Breast epithelium (tissue), 4 donors: ENCODE results near the gene CLCNKA. TPM values are rescaled to one million over a fixed set of nuclear protein-coding genes. Genes with fewer than 3 reads are reported as not detected.
A peak's percentile ranks its signal among the peaks of the same experiment; 100 is the strongest.

Source experiments
- DNase-seq, 2 donors: peaks; one replicate each; pipeline ENCODE4 v3.0.0-alpha.2; 2019; ENCODE audit warnings: low spot score in 2 of 2
- H3K27ac ChIP-seq, 2 donors: fragments of 200-600 bp; sonication (generic) in 1 of 2; one replicate each; pipeline ENCODE4 v1.5.1; 2016 to 2019; ENCODE audit warnings: mild to moderate bottlenecking in 1 of 2
- H3K27me3 ChIP-seq, 2 donors: fragments of 200-600 bp; sonication (generic) in 1 of 2; one replicate each; pipeline versions ENCODE4 v1.5.1 to v1.6.0; 2017 to 2019; ENCODE audit warnings: control low read depth in 1 of 2, mild to moderate bottlenecking in 1 of 2
- H3K36me3 ChIP-seq: fragments of 200-600 bp; one replicate; pipeline ENCODE4 v1.5.1; 2019
- H3K4me1 ChIP-seq, 2 donors: fragments of 200-600 bp; sonication (generic); one replicate each; pipeline ENCODE4 v1.5.1; 2016 to 2019; ENCODE audit warnings: control low read depth in 1 of 2
- H3K4me3 ChIP-seq, 3 donors: fragments of 200-600 bp; sonication (generic); 1 replicate in 2 of 3; 2 replicates in 1 of 3; pipeline ENCODE4 v1.5.1; 2016 to 2019; ENCODE audit warnings: mild to moderate bottlenecking in 3 of 3, moderate library complexity in 2 of 3
- H3K9me3 ChIP-seq, 2 donors: fragments of 200-600 bp; sonication (generic) in 1 of 2; one replicate each; pipeline ENCODE4 v1.5.1; 2016 to 2019; ENCODE audit warnings: control low read depth in 1 of 2
- CTCF ChIP-seq, 3 donors: fragments of 450-650 bp; IDR thresholded peaks; one replicate each; pipeline ENCODE4 v1.5.1; 2016 to 2017; ENCODE audit warnings: antibody characterized with exemption in 3 of 3, mild to moderate bottlenecking in 3 of 3, moderate library complexity in 3 of 3
- POLR2A ChIP-seq: fragments of 450-650 bp; IDR thresholded peaks from one replicate; pipeline ENCODE4 v1.6.1; 2016; ENCODE audit warnings: antibody characterized with exemption, mild to moderate bottlenecking, moderate library complexity
- POLR2AphosphoS5 ChIP-seq, 3 donors: sonication (generic); formaldehyde crosslinking; IDR thresholded peaks; one replicate each; pipeline ENCODE4 v1.6.1; 2017; ENCODE audit warnings: antibody characterized with exemption in 3 of 3
- intact Hi-C: fragments of 100-400 bp; cut with DNase I; formaldehyde crosslinking; loops from one replicate; pipeline ENCODE4 v1.15.1; 2023; ENCODE audit warnings: low total_unique reads
- total RNA-seq, 3 donors: library from RNA; depleted of rRNA; stranded (reverse); fragments of >200 nt; gene quantifications; one replicate each; pipeline ENCODE4 v1.1.0, GENCODE V29; 2016

Gene CLCNKA
- total RNA-seq: 1 to 10 TPM in 1 of 3 donors, under 1 TPM in 2; 0.33 to 1.1 (median 0.73) TPM

GRCh38 chr1:16021681-16022080, at the start of gene CLCNKA:
Gene CLCNKA (plus strand): TSS chr1:16022036. CDS start chr1:16022620, 584 bp downstream.
- Histone ChIP-seq H3K27ac (no peak within 1 kb of the TSS), H3K4me1 (peaks cover 9 to 11% of the 10 kb centered on the region in 2 donors), H3K4me3 (no peak within 1 kb of the TSS), H3K9me3 (no peaks in the 10 kb centered on the region), H3K36me3 (no peaks in the 10 kb centered on the region), H3K27me3 (no peaks in the 10 kb centered on the region)
- DNase-seq: no peak
- TF ChIP-seq CTCF (IDR thresholded peaks at IDR 0.05): no peak
- TF ChIP-seq POLR2AphosphoS5 (IDR thresholded peaks at IDR 0.05): no peak
- no peak for TF ChIP-seq POLR2A
- intact Hi-C loops: no loop called here

- Histone ChIP-seq H3K27me3 (no peaks in the 10 kb centered on the region), H3K36me3 (no peaks in the 10 kb centered on the region), H3K4me1 (no peaks in the 10 kb centered on the region), H3K4me3 (no peak overlapping the region), H3K9me3 (no peaks in the 10 kb centered on the region), H3K27ac (no peak overlapping the region)
- intact Hi-C loops: no loop called here
- DNase-seq: no peak
- TF ChIP-seq POLR2AphosphoS5 (IDR thresholded peaks at IDR 0.05): no peak
- TF ChIP-seq POLR2A: no peak
- no peak for TF ChIP-seq CTCF (IDR thresholded peaks at IDR 0.05)
Observed at GRCh38 chr1:15972409-15972808, 49.4 kb upstream of the CLCNKA start.

- Histone ChIP-seq H3K27ac (no peak overlapping the region), H3K9me3 (no peaks in the 10 kb centered on the region), H3K36me3 (no peaks in the 10 kb centered on the region), H3K4me3 (no peak overlapping the region), H3K27me3 (no peaks in the 10 kb centered on the region), H3K4me1 (no peaks in the 10 kb centered on the region)
- no peak for TF ChIP-seq POLR2A
- no peak for TF ChIP-seq POLR2AphosphoS5 (IDR thresholded peaks at IDR 0.05)
- intact Hi-C loops: no loop called here
- no peak for DNase-seq
Observed at GRCh38 chr1:15973772-15974171, 48.1 kb upstream of the CLCNKA start.

- Histone ChIP-seq H3K27me3 (no peaks in the 10 kb centered on the region), H3K36me3 (no peaks in the 10 kb centered on the region), H3K4me1 (no peaks in the 10 kb centered on the region), H3K4me3 (peak overlapping the region; percentile 93 to 99 (median 97)), H3K27ac (peak overlapping the region in 1 of 2 donors; percentile 76), H3K9me3 (no peaks in the 10 kb centered on the region)
- no peak for TF ChIP-seq POLR2AphosphoS5 (IDR thresholded peaks at IDR 0.05)
- TF ChIP-seq POLR2A: no peak
- TF ChIP-seq CTCF (IDR thresholded peaks at IDR 0.05): no peak
- DNase-seq: no peak
- intact Hi-C loops: no loop called here
Observed at GRCh38 chr1:15974855-15975254, 47.0 kb upstream of the CLCNKA start.

GRCh38 chr1:15975358-15975804, 46.5 kb upstream of the CLCNKA start:
- no peaks in the 10 kb centered on the region for H3K36me3 ChIP-seq
- no peaks in the 10 kb centered on the region for H3K27me3 ChIP-seq
- intact Hi-C loops: no loop called here
- H3K4me1 ChIP-seq: no peaks in the 10 kb centered on the region
- peak overlapping the region; percentile 93 to 99 (median 97) for H3K4me3 ChIP-seq
- DNase-seq: no peak
- H3K27ac ChIP-seq: peak overlapping the region; percentile 76 to 87
- TF ChIP-seq CTCF (IDR thresholded peaks at IDR 0.05): no peak
- H3K9me3 ChIP-seq: no peaks in the 10 kb centered on the region
